ENCODE measurements around the gene CREB5.

DNA sequence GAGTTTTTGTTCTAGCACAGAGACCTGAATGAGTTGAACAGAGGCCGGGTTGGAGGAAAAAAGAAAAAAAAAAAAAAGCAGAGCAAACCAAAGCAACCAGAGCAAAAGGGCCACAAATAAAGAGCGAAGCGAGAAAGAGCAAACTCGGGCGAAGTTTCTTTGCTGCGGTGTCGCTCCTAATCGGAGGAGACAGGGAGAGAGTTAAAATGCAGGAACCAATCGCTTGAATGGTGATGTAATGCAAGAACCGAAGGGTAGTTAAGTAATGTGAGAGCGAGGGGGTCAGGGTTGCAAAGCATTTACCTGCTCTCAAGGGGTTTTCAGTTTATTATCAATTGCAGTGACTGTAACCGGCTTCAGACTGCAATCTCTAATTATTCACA lies 274.1 kb downstream of the CREB5 start:
- TF ChIP-seq, protein P1, sequence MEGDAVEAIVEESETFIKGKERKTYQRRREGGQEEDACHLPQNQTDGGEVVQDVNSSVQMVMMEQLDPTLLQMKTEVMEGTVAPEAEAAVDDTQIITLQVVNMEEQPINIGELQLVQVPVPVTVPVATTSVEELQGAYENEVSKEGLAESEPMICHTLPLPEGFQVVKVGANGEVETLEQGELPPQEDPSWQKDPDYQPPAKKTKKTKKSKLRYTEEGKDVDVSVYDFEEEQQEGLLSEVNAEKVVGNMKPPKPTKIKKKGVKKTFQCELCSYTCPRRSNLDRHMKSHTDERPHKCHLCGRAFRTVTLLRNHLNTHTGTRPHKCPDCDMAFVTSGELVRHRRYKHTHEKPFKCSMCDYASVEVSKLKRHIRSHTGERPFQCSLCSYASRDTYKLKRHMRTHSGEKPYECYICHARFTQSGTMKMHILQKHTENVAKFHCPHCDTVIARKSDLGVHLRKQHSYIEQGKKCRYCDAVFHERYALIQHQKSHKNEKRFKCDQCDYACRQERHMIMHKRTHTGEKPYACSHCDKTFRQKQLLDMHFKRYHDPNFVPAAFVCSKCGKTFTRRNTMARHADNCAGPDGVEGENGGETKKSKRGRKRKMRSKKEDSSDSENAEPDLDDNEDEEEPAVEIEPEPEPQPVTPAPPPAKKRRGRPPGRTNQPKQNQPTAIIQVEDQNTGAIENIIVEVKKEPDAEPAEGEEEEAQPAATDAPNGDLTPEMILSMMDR (IDR thresholded peaks at IDR 0.05 in 4 of 5, conservative IDR thresholded peaks at IDR 0.05 in 1 of 5) = no peak
- TF ChIP-seq POLR2A (IDR thresholded peaks at IDR 0.05) = no peak

Data from gastrocnemius medialis (tissue), 4 donors.